Measurements from ENCODE around the gene COX5A.
"Not testable (repeated sequence)": the region's sequence is repeated elsewhere in the genome, so short reads cannot be mapped to it uniquely, and the experiment has no call there.

The COX5A gene

GRCh38 chr15:74902295-74903075, 35.4 kb downstream of the COX5A start:
- no peak for DNase-seq (ENCODE audit: low read depth, low spot score)

GRCh38 chr15:74901612-74902063, 36.2 kb downstream of the COX5A start:
- DNase-seq (ENCODE audit: low read depth, low spot score) = no peak

GRCh38 chr15:74897300-74897701, 40.6 kb downstream of the COX5A start:
- DNase-seq (ENCODE audit: low read depth, low spot score) = no peak

GRCh38 chr15:74896316-74896715, 41.6 kb downstream of the COX5A start:
- DNase-seq (ENCODE audit: low read depth, low spot score) = no peak

GRCh38 chr15:74895830-74896229, 42.0 kb downstream of the COX5A start:
- DNase-seq (ENCODE audit: low read depth, low spot score) = no peak

GRCh38 chr15:74894383-74894782, 43.5 kb downstream of the COX5A start:
- DNase-seq (ENCODE audit: low read depth, low spot score) = not testable (repeated sequence)

- DNase-seq (ENCODE audit: low read depth, low spot score) = no peak
Measured at GRCh38 chr15:74893627-74894026, 44.2 kb downstream of the COX5A start.

- no peak for DNase-seq (ENCODE audit: low read depth, low spot score)
Measured at GRCh38 chr15:74892931-74893330, 44.9 kb downstream of the COX5A start.

GRCh38 chr15:74892313-74892712, 45.6 kb downstream of the COX5A start:
- DNase-seq (ENCODE audit: low read depth, low spot score) = no peak

- no peak for DNase-seq (ENCODE audit: low read depth, low spot score)
Measured at GRCh38 chr15:74891469-74891868, 46.4 kb downstream of the COX5A start.

- DNase-seq (ENCODE audit: low read depth, low spot score) = no peak
Measured at GRCh38 chr15:74890665-74890960, 47.3 kb downstream of the COX5A start.

GRCh38 chr15:74889883-74890664, 47.8 kb downstream of the COX5A start, which contains the start of gene MPI:
TSS of gene MPI (plus strand) at chr15:74890042. CDS start at chr15:74890074, 32 bp downstream.
- no peak for DNase-seq (ENCODE audit: low read depth, low spot score)

GRCh38 chr15:74889390-74889882, 48.4 kb downstream of the COX5A start:
- no peak for DNase-seq (ENCODE audit: low read depth, low spot score)

- no peak for DNase-seq (ENCODE audit: low read depth, low spot score)
Measured at GRCh38 chr15:74888716-74889115, 49.2 kb downstream of the COX5A start.

- DNase-seq (ENCODE audit: low read depth, low spot score) = not testable (repeated sequence)
Measured at GRCh38 chr15:74887537-74888193, 50.2 kb downstream of the COX5A start.

- DNase-seq (ENCODE audit: low read depth, low spot score) = no peak
Measured at GRCh38 chr15:74885461-74885860, 52.4 kb downstream of the COX5A start.

- DNase-seq (ENCODE audit: low read depth, low spot score) = no peak
Measured at GRCh38 chr15:74884428-74885223, 53.2 kb downstream of the COX5A start.

- no peak for DNase-seq (ENCODE audit: low read depth, low spot score)
Measured at GRCh38 chr15:74882528-74882927, 55.3 kb downstream of the COX5A start.

- no peak for DNase-seq (ENCODE audit: low read depth, low spot score)
Measured at GRCh38 chr15:74878273-74878672, 59.6 kb downstream of the COX5A start.

GRCh38 chr15:74873756-74874424, 64.0 kb downstream of the COX5A start:
- peak; percentile 6 for DNase-seq (ENCODE audit: low read depth, low spot score)
